ENCODE data around the gene SHC4.

DNA sequence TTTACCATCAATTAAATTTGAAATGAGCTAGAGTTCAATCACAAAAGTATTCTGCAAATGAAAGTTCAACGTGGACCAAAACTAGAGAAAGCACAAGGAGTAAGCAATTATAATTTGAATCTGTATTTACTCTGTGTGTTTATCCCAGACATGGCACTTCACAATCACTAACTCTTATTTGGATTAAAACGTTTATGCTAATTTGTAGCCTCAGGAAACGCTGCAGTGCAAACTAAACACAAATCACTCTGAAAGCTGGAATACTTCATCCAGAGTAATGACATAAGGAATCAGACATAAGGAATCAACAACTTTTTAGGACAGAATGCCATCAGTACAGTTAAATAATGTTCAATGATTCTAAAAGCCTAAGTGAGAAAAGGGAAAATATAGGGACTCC is 171.3 kb downstream of the SHC4 start:
- TF ChIP-seq ZNF274 (IDR thresholded peaks at IDR 0.05; ENCODE audit: low read depth, low read length) (no peak), SUZ12 (IDR thresholded peaks at IDR 0.05; ENCODE audit: extremely low read depth, insufficient read depth, insufficient read length) (no peak), YY1 (IDR thresholded peaks at IDR 0.05; ENCODE audit: insufficient read depth, insufficient read length) (no peak)
